HG02571 (cell line): ENCODE data around the gene WASL.
"Not testable (repeated sequence)": the region's sequence is repeated elsewhere in the genome, so short reads cannot be mapped to it uniquely, and the experiment has no call there.

Experiments used
- ATAC-seq: cut with Tn5 transposase; IDR thresholded peaks from one replicate; pipeline ENCODE4 v1.9.1; 2021; ENCODE audit warnings: mild to moderate bottlenecking, moderate library complexity; ENCODE audit not compliant: unreplicated experiment

The WASL gene

GRCh38 chr7:123635551-123636359 is 113.0 kb downstream of the WASL start:
- ATAC-seq, result no peak

- ATAC-seq, result not testable (repeated sequence)
Measured at GRCh38 chr7:123634011-123634573, 114.7 kb downstream of the WASL start.

- no peak for ATAC-seq
Measured at GRCh38 chr7:123633553-123633952, 115.2 kb downstream of the WASL start.

GRCh38 chr7:123632808-123633207 is 116.0 kb downstream of the WASL start:
- no peak for ATAC-seq
